Cardiac muscle cell (in vitro differentiated cells and primary cell): ENCODE measurements around the gene GPR89B. TPM values are rescaled to one million over a fixed set of nuclear protein-coding genes. Genes with fewer than 3 reads are reported as not detected.

ENCODE experiments used
- DNase-seq, 2 donors: peaks; one replicate each; pipeline versions ENCODE4 v3.0.0 to v3.0.0-alpha.2; 2010 to 2017; ENCODE audit warnings: low read depth in 1 of 2, low spot score in 1 of 2
- H3K27ac ChIP-seq: fragments of 200-600 bp; sonication (generic); 2 replicates; pipeline ENCODE4 v1.5.1; 2016
- H3K27me3 ChIP-seq: fragments of 200-600 bp; sonication (generic); 2 replicates; pipeline ENCODE4 v1.6.0; 2016; ENCODE audit warnings: control low read depth
- H3K36me3 ChIP-seq: fragments of 200-600 bp; sonication (generic); 2 replicates; pipeline ENCODE4 v1.5.1; 2016; ENCODE audit warnings: control low read depth
- H3K4me1 ChIP-seq: fragments of 200-600 bp; sonication (generic); 2 replicates; pipeline ENCODE4 v1.8.1; 2017; ENCODE audit warnings: low read depth, mild to moderate bottlenecking, mixed run types
- H3K4me3 ChIP-seq: fragments of 200-600 bp; sonication (generic); 2 replicates; pipeline ENCODE4 v1.5.1; 2016; ENCODE audit warnings: mild to moderate bottlenecking
- H3K9me3 ChIP-seq: fragments of 200-600 bp; sonication (generic); 2 replicates; pipeline ENCODE4 v1.5.1; 2017; ENCODE audit warnings: low read depth, mild to moderate bottlenecking, control low read depth
- CTCF ChIP-seq: IDR thresholded peaks from 2 replicates; pipeline ENCODE4 v1.5.1; 2012; ENCODE audit warnings: low read depth, mild to moderate bottlenecking, low read length
- polyA plus RNA-seq: library from polyadenylated mRNA; unstranded; fragments of >200 nt; fragmentation: Nextera tagmentation; extraction: Ambion mirVana; gene quantifications from 2 replicates; pipeline ENCODE4 v1.2.1, GENCODE V29; 2016
- total RNA-seq: library from RNA; depleted of rRNA; stranded (reverse); fragments of >200 nt; gene quantifications from 2 replicates; pipeline ENCODE4 v1.2.3, GENCODE V29; 2016

GPR89B gene
- total and polyA plus RNA-seq, 2 experiments from 2014 or later, result 8.6 to 18.9 TPM

GRCh38 chr1:147892731-147893214, 35.4 kb upstream of the GPR89B start:
- Histone ChIP-seq H3K27me3 (no peaks in the 10 kb centered on the region), H3K27ac (no peak overlapping the region), H3K36me3 (no peaks in the 10 kb centered on the region), H3K9me3 (no peaks in the 10 kb centered on the region), H3K4me1 (peaks cover 9% of the 10 kb centered on the region), H3K4me3 (no peak overlapping the region)
- TF ChIP-seq CTCF, result peak; percentile 96
- peak; percentile 72 to 76 for DNase-seq

- H3K36me3 ChIP-seq, result no peaks in the 10 kb centered on the region
- H3K4me1 ChIP-seq, result peaks cover 9% of the 10 kb centered on the region
- H3K27ac ChIP-seq, result no peak overlapping the region
- peak in 1 of 2 donors; percentile 7 for DNase-seq
- TF ChIP-seq CTCF, result no peak
- H3K9me3 ChIP-seq, result no peaks in the 10 kb centered on the region
- no peaks in the 10 kb centered on the region for H3K27me3 ChIP-seq
- H3K4me3 ChIP-seq, result no peak overlapping the region
These were observed 33.1 kb upstream of the GPR89B start for GRCh38 chr1:147895123-147895522.

- Histone ChIP-seq H3K4me3 (no peak overlapping the region), H3K27ac (no peak overlapping the region), H3K27me3 (no peaks in the 10 kb centered on the region), H3K9me3 (no peaks in the 10 kb centered on the region), H3K4me1 (peaks cover 4% of the 10 kb centered on the region), H3K36me3 (no peaks in the 10 kb centered on the region)
- peak in 1 of 2 donors; percentile 37 for DNase-seq
- TF ChIP-seq CTCF, result no peak
These were observed 31.0 kb upstream of the GPR89B start for GRCh38 chr1:147897029-147897752.

- no peak for TF ChIP-seq CTCF
These were observed 30.4 kb upstream of the GPR89B start for GRCh38 chr1:147897789-147898188.

GRCh38 chr1:147902253-147902845, 25.9 kb upstream of the GPR89B start, which contains the start of gene GJA8:
TSS of gene GJA8 (plus strand) at chr1:147902795. CDS start at chr1:147907956, 5,161 bp downstream.
- H3K9me3 ChIP-seq, result no peaks in the 10 kb centered on the region
- no peak within 1 kb of the TSS for H3K4me3 ChIP-seq
- no peak for TF ChIP-seq CTCF
- no peak for DNase-seq
- H3K4me1 ChIP-seq, result no peaks in the 10 kb centered on the region
- H3K36me3 ChIP-seq, result no peaks in the 10 kb centered on the region
- no peaks in the 10 kb centered on the region for H3K27me3 ChIP-seq
- H3K27ac ChIP-seq, result no peak within 1 kb of the TSS

More at GRCh38 chr1:147897789-147898188, 30.4 kb upstream of the GPR89B start:
- Histone ChIP-seq H3K4me1 (no peaks in the 10 kb centered on the region), H3K36me3 (no peaks in the 10 kb centered on the region), H3K9me3 (no peaks in the 10 kb centered on the region), H3K27ac (no peak overlapping the region), H3K4me3 (no peak overlapping the region), H3K27me3 (no peaks in the 10 kb centered on the region)
- no peak for DNase-seq
